Large intestine (tissue), 3 donors: ENCODE measurements around the gene CUX1. TPM values are rescaled to one million over a fixed set of nuclear protein-coding genes. Genes with fewer than 3 reads are reported as not detected.

Experiments
- DNase-seq, 2 donors: peaks; one replicate each; pipeline versions ENCODE4 v3.0.0 to v3.0.0-alpha.2; 2013
- H3K27ac ChIP-seq: one replicate; pipeline ENCODE4 v1.5.1; 2013; ENCODE audit warnings: low read length
- H3K27me3 ChIP-seq: 2 replicates; pipeline ENCODE4 v1.6.1; 2013; ENCODE audit warnings: low read length; ENCODE audit not compliant: control insufficient read depth, insufficient read depth
- H3K36me3 ChIP-seq: 2 replicates; pipeline ENCODE4 v1.6.1; 2013; ENCODE audit warnings: low read length; ENCODE audit not compliant: control insufficient read depth, insufficient read depth
- H3K4me1 ChIP-seq: one replicate; pipeline ENCODE4 v1.6.1; 2013; ENCODE audit warnings: low read length; ENCODE audit not compliant: control insufficient read depth, insufficient read depth
- H3K4me3 ChIP-seq: one replicate; pipeline ENCODE4 v1.5.1; 2013; ENCODE audit warnings: low read length
- H3K9me3 ChIP-seq: one replicate; pipeline ENCODE4 v1.6.1; 2013; ENCODE audit warnings: mild to moderate bottlenecking, low read depth, low read length, moderate library complexity; ENCODE audit not compliant: control insufficient read depth
- WGBS: methylation state at CpG from one replicate; pipeline ENCODE4 v1.1.5; 2013; ENCODE audit warnings: low lambda C conversion rate; ENCODE audit not compliant: insufficient coverage; 5-methylcytosine and 5-hydroxymethylcytosine counted together
- polyA plus RNA-seq: library from polyadenylated mRNA; unstranded; fragments of 120-200 nt; gene quantifications from one replicate; pipeline ENCODE4 v1.2.1, GENCODE V29; 2013

The CUX1 gene
- polyA plus RNA-seq, 1 donor = 72.9 TPM

- DNase-seq = no peak
- H3K36me3 ChIP-seq = peaks cover 10% of the 10 kb centered on the region
- H3K9me3 ChIP-seq = no peaks in the 10 kb centered on the region
- no peak overlapping the region for H3K4me3 ChIP-seq
- no peaks in the 10 kb centered on the region for H3K27me3 ChIP-seq
- 100% methylated on average over 1 of the region's 12 CpGs for WGBS
- H3K4me1 ChIP-seq = no peaks in the 10 kb centered on the region
- H3K27ac ChIP-seq = no peak overlapping the region
These were observed 140.5 kb downstream of the CUX1 start for GRCh38 chr7:101957744-101958525.

DNA sequence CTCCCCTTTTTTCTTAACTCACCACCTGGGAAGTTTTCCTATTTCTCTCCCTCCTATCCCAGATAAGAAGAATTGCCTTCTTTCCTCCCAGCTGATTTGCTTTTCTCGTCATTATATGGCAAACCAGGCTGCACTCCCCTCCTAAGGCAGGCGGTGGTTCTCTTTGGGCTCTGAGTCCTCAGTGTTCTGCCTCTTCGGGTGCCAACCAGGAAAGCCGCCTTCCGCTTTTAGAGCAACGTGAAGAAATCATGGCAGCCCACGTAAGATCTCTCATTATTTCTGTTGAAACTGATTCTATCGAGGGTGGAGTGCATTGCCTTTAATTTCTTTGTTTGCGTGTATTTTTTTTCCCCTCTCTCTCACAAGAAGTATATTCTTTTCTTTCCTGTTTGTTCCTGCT, 141.9 kb downstream of the CUX1 start:
- Histone ChIP-seq H3K9me3 (no peaks in the 10 kb centered on the region), H3K36me3 (peaks cover 10% of the 10 kb centered on the region), H3K27me3 (no peaks in the 10 kb centered on the region), H3K27ac (no peak overlapping the region), H3K4me3 (no peak overlapping the region), H3K4me1 (no peaks in the 10 kb centered on the region)
- 100% methylated on average over 1 of the region's 9 CpGs for WGBS
- no peak for DNase-seq

- Histone ChIP-seq H3K36me3 (peaks cover 11% of the 10 kb centered on the region), H3K27ac (no peak overlapping the region), H3K4me3 (no peak overlapping the region), H3K9me3 (no peaks in the 10 kb centered on the region), H3K27me3 (no peaks in the 10 kb centered on the region), H3K4me1 (no peaks in the 10 kb centered on the region)
- DNase-seq = no peak
- no CpG with 5 or more reads among the region's 17 CpGs for WGBS
These were observed 142.4 kb downstream of the CUX1 start for GRCh38 chr7:101959829-101960228.

GRCh38 chr7:101960323-101960722, 142.9 kb downstream of the CUX1 start:
- Histone ChIP-seq H3K4me1 (no peaks in the 10 kb centered on the region), H3K9me3 (no peaks in the 10 kb centered on the region), H3K27ac (no peak overlapping the region), H3K27me3 (no peaks in the 10 kb centered on the region), H3K4me3 (no peak overlapping the region), H3K36me3 (peaks cover 15% of the 10 kb centered on the region)
- WGBS = no CpG with 5 or more reads among the region's 4 CpGs
- no peak for DNase-seq

DNA sequence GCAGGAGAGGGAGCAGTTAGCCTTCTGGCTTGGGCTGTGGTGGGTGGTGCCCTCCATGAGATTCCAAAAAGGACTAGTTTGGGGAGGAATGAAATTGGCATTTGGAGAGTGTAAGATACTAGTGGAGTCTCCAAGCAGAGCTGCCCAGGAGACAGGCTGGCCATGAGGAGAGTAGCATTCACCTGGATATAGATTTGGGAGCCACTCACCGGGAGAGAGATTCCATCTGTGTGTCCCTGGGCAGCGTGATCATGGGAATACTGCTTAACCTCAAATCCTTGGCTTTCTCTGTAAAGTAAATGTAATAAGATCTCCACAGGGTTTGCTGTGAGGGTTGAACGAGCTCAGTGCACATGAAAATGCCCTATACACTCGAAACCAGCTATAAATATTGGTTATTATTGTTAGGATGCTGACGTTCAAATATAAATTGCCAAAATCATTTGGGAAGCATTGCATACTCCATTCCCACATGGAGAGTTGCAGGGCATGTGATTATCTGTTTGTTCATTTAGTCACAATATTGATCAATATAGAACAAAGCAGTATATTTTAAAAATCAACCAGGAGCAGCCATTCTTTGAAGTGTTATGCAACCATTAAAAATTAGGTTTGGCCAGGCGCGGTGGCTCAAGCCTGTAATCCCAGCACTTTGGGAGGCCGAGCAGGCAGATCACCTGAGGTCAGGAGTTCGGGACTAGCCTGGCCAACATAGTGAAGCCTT, 143.7 kb downstream of the CUX1 start:
- Histone ChIP-seq H3K27ac (no peak overlapping the region), H3K4me3 (no peak overlapping the region)
- no CpG with 5 or more reads among the region's 9 CpGs for WGBS

DNA sequence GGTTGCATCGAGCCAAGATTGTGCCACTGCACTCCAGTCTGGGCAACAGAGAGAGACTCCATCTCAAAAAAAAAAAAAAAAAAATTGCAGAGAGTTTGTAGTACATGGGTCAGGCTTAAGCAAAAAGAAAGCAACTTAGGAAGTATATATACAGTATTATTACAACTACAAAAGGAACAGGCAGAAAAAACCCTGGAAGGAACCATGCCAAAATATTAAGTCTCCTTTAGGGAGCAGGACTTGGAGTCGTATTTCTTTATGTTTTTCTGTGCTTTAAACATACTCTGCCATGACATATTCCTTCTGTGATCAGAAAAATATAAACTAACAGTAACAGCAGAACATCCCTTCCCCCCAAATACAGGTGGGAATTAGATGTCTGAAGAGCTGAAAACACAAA, 144.4 kb downstream of the CUX1 start:
- Histone ChIP-seq H3K27me3 (no peaks in the 10 kb centered on the region), H3K4me3 (no peak overlapping the region), H3K9me3 (no peaks in the 10 kb centered on the region), H3K27ac (no peak overlapping the region), H3K4me1 (no peaks in the 10 kb centered on the region), H3K36me3 (peaks cover 15% of the 10 kb centered on the region)
- DNase-seq = no peak
- no CpG with 5 or more reads among the region's 2 CpGs for WGBS

More for the DNA sequence above, 143.7 kb downstream of the CUX1 start:
- H3K4me1 ChIP-seq = no peaks in the 10 kb centered on the region
- peaks cover 15% of the 10 kb centered on the region for H3K36me3 ChIP-seq
- no peaks in the 10 kb centered on the region for H3K27me3 ChIP-seq
- H3K9me3 ChIP-seq = no peaks in the 10 kb centered on the region
- no peak for DNase-seq

- Histone ChIP-seq H3K4me1 (no peaks in the 10 kb centered on the region), H3K36me3 (peaks cover 15% of the 10 kb centered on the region), H3K27me3 (no peaks in the 10 kb centered on the region), H3K27ac (no peak overlapping the region), H3K9me3 (no peaks in the 10 kb centered on the region), H3K4me3 (no peak overlapping the region)
- WGBS = no CpG with 5 or more reads among the region's 9 CpGs
- no peak for DNase-seq
These were observed 146.3 kb downstream of the CUX1 start for GRCh38 chr7:101963693-101964092.

- no CpG with 5 or more reads among the region's 18 CpGs for WGBS
- peaks cover 13% of the 10 kb centered on the region for H3K36me3 ChIP-seq
- H3K9me3 ChIP-seq = no peaks in the 10 kb centered on the region
- no peaks in the 10 kb centered on the region for H3K27me3 ChIP-seq
- H3K4me1 ChIP-seq = no peaks in the 10 kb centered on the region
- no peak for DNase-seq
- no peak overlapping the region for H3K27ac ChIP-seq
- H3K4me3 ChIP-seq = no peak overlapping the region
These were observed 147.4 kb downstream of the CUX1 start for GRCh38 chr7:101964680-101965452.

DNA sequence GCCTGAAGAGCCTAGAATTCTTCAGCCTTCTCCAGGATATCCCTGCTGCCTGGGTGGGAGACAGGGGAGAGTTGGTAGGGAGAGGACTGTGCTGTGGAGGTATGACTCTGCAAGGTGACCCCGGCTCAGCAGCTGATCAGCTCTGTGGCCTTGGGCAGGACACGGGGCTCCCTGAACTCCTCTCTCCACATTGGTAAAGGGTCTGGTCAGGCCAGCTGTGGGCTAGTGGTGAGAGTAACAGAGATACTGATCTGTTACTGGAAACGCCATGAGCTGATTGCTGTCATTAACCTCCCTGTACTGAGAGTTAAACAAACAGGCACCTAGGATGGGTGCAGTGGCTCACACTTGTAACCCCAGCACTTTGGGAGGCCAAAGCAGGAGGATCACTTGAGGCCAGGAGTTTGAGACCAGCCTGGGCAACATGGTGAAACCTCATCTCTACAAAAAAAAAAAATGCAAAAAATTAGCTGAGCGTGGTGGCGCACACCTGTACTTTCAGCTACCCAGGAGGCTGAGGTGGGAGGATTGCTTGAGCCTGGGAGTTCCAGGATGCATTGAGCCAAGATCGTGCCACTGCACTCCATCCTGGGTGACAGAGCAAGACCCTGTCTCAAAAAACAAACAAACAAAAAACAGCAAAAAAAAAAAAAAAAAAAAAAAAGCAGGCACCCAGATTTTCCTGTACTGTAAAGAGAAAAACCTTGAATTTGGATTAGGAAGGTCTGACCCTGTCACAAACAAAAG, 151.5 kb downstream of the CUX1 start:
- Histone ChIP-seq H3K9me3 (no peaks in the 10 kb centered on the region), H3K4me3 (no peak overlapping the region), H3K36me3 (peaks cover 6% of the 10 kb centered on the region), H3K27ac (no peak overlapping the region), H3K4me1 (no peaks in the 10 kb centered on the region), H3K27me3 (no peaks in the 10 kb centered on the region)
- DNase-seq = no peak
- WGBS = no CpG with 5 or more reads among the region's 6 CpGs
